HG03103 (cell line): ENCODE data around the gene GPR15.

Experiments used
- ATAC-seq: cut with Tn5 transposase; IDR thresholded peaks from one replicate; pipeline ENCODE4 v1.9.1; 2021; ENCODE audit warnings: low read depth; ENCODE audit not compliant: unreplicated experiment

The GPR15 gene

DNA sequence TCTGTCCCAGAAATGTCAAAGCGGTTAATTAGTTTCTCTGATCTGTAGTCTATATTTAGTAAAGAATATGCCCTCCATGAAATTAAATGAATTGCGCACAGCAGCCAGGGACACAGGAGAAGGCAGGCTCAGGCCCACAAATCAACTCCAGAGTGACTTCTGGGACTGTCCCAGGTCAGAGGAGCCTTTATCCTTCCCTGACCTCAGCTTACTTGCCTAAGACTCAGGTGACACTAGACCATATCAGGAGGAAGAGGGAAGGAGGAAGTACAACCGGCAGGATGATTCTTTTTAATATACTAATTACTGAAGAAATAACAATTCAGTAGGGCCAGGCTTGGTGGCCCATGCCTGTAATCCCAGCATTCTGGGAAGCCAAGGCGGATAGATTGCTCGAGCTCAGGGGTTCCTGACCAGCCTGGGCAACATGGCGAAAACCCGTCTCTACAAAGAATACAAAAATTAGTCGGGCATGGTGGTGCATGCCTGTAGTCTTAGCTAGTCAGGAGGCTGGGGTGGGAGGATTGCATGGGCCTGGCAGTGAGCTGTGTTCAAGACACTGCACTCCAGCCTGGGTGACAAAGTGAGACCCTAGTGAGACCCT is 1.8 kb upstream of the GPR15 start:
- ATAC-seq, result no peak

DNA sequence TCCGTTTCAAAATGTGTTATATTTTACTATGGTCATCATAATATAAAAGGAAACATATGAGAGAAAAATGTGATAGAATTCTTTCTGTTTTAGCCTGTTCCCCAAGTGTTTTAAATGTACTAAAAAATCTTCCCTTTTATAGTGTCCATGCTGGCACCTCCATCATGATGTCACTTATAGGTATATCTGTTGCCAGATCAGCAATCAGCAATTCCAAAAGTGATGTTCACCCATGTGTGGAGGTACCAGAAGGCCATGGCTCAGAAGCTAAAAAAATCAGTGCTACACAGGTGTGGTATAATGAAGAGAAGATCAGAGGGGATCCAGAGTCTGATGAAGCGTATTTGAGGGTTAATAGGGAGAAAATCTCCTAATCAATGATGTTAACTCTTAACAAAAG is 1.1 kb upstream of the GPR15 start:
- peak; percentile 33 for ATAC-seq

DNA sequence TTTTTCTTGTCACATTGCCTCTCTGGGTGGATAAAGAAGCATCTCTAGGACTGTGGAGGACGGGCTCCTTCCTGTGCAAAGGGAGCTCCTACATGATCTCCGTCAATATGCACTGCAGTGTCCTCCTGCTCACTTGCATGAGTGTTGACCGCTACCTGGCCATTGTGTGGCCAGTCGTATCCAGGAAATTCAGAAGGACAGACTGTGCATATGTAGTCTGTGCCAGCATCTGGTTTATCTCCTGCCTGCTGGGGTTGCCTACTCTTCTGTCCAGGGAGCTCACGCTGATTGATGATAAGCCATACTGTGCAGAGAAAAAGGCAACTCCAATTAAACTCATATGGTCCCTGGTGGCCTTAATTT is 478 bp downstream of the GPR15 start:
- no peak for ATAC-seq

DNA sequence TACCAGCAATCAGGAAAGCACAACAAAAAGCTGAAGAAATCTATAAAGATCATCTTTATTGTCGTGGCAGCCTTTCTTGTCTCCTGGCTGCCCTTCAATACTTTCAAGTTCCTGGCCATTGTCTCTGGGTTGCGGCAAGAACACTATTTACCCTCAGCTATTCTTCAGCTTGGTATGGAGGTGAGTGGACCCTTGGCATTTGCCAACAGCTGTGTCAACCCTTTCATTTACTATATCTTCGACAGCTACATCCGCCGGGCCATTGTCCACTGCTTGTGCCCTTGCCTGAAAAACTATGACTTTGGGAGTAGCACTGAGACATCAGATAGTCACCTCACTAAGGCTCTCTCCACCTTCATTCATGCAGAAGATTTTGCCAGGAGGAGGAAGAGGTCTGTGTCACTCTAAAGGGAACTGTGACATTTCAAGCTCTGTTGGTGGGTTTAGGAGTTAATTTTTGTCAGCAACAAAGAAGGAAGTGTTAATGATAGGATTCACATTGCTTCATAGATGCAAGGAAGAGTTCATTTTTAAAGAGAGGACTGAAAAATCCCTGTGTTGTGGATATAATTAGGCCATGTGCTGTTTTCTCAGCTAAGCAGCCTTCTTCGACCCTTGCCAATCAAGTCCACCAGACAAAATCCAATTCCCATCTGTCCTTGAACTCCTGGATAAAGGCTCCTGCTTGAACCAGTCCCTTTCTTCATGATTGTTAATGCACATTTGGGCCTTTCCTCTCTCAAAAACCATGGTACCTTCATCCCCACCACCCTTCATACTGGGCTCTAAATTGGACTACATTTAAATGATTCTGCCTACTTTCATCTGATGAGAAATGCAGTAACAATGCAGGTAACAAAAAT is 1.2 kb downstream of the GPR15 start:
- no peak for ATAC-seq

DNA sequence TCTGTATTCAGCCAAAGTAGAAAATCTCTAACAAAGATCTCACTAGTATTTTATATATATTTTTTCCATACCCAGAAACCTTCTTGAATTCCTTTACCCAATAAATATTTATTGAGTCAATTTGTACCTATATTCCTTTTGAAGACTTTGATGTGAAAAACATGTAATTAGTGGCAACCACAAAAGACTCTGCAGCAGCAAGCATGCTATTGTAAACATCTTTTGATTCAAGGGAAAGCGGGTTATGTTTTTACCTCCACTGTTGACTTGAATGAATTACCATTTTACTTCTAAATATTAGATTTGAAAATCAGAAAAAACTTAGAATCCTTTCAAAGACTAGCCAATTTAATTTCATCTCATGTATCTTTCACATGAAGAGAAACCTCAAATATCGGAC is 2.4 kb downstream of the GPR15 start:
- ATAC-seq, result no peak

DNA sequence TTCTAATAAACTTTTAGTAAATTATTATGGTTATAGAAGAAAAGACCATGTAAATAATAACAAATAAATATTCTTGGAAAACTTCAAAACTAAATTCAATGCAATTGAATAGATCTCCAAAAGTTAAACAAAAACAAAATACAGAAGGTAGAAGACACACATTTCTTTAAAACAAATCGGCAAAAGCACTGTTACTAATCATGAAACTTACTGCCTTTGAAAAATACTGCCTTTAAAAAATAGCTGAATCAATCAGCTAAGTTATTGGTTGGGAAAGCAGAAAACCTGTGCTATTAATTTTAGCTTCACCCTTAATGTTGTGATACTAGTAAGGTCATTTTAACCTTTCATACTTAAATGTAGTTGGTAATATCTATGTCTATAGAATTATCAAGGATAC is 3.0 kb downstream of the GPR15 start:
- no peak for ATAC-seq

DNA sequence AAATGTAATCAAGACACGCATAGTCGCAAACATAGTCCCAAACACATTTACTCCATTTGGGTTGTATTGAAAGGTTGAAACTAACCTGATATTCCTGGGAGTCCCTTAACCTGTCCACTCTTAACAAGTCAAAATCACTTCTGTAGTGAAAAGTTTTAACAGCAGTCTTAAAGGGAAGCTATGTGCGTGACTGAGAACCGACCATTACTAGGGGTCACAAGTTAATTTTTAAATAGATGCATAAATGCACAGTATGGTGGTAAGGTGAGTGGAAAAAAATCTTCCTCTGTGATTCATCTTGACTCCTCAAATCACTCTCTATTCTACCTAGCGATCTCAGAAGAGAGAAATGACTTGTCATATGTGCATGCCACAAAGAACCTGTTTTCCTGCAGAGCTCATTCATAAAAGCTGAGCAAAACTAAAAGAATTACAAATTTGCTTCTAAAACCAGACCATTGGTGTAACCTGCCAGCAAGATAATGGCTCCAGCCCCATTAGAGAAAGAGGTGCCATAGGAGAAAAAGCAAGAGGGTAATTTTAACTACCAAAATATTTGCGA is 4.8 kb downstream of the GPR15 start:
- peak; percentile 73 for ATAC-seq

DNA sequence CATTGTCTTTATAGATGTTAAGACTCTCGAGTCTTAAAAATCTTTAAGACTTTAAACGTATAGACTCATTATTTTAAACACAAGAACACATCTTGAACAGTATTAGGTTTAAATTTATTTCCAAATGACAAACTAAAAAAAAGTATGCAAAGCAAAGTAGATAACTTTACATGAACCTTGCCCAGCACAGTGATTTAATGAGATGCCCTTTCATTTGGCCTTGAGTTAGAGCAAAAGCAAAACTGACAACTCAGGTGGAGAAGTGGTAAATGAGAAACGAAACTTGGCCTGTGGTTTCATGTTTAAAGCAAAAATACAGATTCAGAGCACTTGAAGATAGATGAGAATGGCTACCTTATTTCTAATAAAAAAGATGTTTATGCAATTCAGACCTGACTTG is 8.6 kb downstream of the GPR15 start:
- ATAC-seq, result peak; percentile 38

DNA sequence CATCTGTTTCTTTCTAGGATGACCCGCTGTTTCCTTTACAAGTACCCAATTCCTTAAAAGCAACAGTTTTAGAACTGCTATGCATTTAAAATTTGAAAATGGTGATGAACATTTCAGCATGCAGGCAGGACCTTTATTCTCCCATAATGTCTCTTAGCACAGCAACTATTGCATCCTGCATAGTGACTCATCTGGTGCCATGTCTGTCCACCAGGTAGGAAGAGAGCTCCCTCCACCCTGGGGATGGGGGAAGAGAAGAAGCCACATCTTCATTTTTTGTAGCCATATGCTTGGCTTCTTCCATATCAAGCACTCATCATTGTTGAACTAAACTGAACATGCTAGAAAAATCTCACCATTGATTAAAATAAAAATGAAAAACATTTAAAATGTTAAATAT is 9.9 kb downstream of the GPR15 start:
- no peak for ATAC-seq

DNA sequence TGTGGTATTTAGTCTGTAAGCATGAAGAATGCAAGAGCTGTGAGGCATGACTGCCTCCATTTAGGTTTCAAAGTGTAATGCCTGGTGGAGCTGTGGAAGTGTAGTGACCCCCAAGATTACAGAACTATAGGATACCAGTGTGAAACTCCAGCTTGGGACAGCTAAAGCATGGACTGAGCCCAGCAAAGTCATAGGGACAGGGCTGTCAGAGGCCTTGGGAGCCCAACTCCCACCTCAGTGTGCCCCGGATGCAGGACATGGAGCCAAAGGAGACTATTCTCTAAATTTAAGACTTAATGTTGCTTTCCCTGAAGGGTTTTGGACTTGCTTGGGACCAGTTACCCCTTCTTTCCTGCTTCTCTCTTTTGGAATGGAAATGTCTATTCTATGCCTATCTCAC is 10.8 kb downstream of the GPR15 start:
- ATAC-seq, result no peak

DNA sequence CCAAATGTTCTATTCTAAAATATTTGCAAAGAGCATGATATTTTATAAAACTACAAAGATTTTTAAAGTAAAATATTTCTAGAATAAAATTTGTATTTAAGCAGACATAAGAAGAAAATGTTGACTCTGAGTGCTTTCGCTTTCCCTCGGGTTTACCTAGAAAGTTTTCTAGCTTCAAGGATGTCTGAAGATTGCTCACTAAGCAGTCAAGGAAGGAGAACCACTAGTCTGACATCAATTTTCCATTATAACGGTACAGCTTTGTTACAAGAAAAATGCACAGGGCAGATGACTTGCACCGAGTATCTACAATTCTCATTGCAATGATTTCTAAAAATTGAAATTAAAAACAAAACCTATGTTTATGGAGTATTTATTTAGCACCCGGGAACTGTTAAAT is 14.2 kb downstream of the GPR15 start:
- peak; percentile 67 for ATAC-seq

DNA sequence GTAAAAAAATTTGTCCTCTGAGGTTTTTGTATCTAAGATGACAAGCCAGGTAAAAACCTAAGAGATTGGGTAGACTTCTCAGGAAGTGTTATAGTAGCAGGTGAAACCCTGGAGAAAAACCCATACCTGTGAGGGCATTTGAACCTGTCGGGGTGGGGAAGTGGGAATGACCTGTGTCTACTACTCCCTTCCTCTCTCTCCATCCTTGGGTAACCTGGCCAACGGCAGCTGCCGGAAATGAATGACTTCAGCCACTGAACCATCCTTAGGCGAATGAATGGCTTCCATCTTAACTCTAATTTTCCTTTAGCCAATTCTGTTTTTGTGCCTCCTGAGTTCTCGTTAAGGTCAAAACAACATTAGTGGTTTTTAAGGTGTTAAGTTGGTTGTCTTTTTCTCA is 16.8 kb downstream of the GPR15 start:
- no peak for ATAC-seq

DNA sequence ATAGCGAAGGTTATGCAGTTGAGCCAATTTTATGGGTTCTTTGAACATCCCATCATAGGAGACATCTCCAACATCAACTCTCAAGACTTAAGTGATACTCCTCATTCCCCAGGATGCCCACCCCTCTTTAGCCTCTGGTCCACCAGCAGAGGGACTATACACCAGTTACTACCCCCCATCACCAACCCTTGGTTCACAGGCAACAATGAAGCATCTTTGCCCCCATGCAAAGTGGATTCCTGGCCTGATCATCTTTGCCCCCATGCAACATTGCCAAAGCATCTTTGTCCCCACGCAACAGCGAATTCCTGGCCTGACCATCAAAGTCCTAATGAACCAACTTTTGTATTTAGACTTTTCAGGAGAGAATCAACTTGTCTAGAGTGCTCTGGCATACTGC is 19.1 kb downstream of the GPR15 start:
- no peak for ATAC-seq

DNA sequence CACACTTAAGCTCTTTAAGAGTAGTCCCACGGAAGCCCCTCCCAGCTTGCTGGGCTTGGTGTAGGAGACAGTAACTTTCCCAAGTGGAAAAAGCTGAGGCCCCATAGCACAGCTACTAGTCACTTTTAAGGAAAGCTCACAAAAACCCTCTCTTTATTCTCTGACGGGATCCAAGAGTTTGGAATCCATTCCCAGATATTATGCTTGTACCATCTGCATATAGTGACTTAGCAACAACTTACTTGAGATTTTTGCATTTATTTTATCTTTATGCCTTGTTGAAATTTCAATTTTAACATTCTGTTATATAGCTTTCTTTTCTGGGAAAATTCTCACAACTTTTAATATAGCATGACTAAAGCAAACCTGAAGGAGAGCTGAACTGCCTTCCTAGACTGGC is 19.5 kb downstream of the GPR15 start:
- ATAC-seq, result no peak

DNA sequence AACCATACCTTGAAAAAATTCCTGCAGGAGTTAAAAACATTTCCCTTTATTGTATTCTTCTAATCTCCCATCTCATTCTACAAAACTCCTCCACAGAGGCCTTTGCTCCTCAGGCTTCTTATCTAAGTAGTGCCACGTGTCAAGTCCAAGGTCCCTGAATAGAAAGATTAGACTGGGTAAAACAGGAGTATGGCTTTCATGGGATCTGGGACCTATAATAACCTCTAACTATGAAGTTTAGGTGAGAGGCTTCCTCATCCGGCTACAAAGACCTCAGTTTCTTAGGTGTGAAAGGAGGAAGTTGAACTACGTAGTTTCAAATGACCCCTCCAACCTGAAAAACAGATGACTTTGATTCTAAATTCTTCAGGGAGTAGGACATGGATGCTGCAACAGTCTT is 20.0 kb downstream of the GPR15 start:
- ATAC-seq, result no peak

DNA sequence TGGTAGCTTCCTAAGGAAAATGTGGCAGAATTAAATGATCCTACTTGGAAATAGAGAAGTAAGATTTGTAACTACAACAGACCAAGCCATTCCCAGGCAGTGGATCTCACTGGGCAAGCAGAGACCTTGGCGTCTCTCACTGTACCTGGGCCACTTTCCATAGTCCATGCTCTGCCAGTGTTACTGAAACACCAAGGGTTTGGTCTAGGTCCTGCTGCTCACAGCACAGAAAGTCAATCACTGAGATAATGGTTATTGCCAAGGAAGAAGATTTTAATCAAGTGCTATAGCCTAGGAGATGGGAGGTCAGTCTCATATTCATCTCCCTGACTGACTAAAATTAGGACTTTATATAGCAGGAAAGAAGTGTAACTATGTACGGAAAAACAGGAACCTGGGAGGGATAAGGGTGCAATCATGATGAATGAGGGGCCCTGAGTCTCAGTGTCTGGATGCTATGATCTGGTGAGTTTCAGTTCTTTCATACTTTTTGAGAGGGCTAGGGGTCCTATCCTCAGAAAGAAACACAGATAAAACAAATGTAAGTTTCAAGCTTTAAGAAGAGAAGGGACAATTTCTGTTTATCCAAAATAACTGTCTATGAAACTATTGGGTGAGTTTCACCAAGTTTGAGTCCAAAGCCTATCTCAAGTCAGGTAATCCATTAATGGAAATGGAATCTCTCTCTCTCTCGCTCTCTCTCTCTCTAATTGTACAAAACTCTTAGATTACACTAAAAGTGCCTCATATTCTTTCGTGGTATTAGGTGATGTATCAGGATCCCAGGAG is 20.6 kb downstream of the GPR15 start:
- no peak for ATAC-seq

DNA sequence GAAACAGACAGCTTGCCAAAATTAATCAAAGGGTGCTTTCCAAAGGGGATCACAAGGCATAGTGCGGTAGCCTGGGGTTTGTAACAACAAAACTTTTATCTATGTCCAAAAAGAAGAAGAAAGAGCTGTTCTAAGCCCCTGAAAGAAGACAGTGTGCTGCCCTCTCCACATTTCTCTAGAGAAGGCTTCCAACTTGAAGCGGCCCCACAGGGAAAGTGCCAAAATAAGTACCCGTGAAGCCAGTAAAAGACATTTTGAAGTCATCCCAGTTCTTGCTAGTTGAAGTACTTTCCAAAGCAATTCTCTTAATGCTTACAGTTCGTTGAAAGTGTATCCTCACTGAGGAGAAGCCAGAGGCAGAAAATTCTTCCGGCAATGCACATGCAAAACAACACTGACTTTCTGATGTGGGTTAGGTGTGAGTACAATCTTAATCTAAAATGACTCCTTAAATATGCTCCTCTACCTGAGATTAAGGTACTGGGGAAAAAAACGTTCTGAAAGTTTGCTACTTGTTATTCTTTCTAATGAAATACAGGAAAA is 21.3 kb downstream of the GPR15 start:
- no peak for ATAC-seq

DNA sequence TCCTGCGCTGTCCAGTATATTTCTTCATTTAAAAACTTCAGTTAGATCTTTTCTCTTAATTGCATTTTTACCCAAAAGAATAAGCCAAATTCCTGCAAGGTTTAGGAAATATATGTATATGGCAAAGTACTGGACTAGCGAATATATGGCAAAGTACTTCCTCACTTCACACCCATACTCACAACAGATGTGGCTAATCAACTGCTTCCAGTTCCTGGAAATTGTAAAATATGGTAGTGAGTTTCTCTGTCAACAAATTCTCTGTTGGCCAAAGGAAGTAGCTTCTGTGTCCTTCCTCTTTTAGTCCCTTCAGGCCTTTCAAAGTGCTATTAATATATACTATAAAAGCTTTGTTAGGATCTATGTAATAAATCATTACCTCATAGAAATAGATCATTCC is 22.0 kb downstream of the GPR15 start:
- no peak for ATAC-seq

DNA sequence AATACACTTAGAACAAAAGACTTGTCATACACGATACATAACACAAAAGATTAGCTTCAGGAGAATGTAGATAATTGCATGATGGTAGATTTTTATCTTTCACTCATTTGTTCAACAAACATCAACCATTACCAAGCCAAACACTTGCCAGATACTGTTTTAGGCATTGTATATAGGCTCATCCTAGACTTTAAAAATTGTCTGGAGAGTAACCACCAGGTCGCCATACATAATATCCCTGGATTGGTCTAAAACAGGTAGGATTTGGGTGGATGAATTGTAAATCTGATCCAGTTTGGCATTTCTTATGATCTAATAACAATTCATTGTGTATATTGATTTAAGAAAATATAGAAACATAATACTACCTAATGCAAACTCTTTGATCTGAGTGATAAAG is 22.8 kb downstream of the GPR15 start:
- no peak for ATAC-seq

DNA sequence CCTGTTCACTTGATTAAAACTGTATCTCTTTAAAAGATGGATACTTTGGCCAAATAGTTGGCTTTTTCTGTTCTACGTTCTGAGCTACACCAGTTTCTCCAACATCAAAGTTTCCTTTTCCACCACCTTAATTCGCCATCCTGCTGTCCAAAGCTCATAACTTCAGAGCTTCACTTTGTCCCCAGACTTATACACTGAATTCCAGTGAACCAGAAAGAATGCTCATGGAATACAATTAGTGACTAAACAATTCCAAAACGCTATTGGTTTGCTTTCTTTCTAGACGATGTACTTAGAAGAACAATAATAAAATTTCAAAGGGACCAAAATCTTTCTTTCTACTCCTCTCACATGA is 23.2 kb downstream of the GPR15 start:
- ATAC-seq, result no peak
